D721Med (cell line): Measurements from ENCODE around the gene ARHGAP26.

Experiments used
- DNase-seq: peaks from one replicate; pipeline ENCODE4 v3.0.0; 2011; ENCODE audit warnings: low spot score; ENCODE audit not compliant: insufficient read length
- FAIRE-seq: peaks from 2 replicates; lab custom pipeline; 2011; peaks lifted over from hg19 to GRCh38; lab: Jason Lieb, UNC
- TF ChIP-seq, protein P1 (sequence below): IDR thresholded peaks from 2 replicates; pipeline ENCODE4 v1.5.1; 2012; ENCODE audit warnings: mild to moderate bottlenecking, control low read depth; ENCODE audit not compliant: insufficient read depth; ENCODE audit errors: missing control alignments

The ARHGAP26 gene

GRCh38 chr5:143023411-143024096 is 253.4 kb downstream of the ARHGAP26 start:
- FAIRE-seq, result no peak
- TF ChIP-seq, protein P1, sequence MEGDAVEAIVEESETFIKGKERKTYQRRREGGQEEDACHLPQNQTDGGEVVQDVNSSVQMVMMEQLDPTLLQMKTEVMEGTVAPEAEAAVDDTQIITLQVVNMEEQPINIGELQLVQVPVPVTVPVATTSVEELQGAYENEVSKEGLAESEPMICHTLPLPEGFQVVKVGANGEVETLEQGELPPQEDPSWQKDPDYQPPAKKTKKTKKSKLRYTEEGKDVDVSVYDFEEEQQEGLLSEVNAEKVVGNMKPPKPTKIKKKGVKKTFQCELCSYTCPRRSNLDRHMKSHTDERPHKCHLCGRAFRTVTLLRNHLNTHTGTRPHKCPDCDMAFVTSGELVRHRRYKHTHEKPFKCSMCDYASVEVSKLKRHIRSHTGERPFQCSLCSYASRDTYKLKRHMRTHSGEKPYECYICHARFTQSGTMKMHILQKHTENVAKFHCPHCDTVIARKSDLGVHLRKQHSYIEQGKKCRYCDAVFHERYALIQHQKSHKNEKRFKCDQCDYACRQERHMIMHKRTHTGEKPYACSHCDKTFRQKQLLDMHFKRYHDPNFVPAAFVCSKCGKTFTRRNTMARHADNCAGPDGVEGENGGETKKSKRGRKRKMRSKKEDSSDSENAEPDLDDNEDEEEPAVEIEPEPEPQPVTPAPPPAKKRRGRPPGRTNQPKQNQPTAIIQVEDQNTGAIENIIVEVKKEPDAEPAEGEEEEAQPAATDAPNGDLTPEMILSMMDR, result no peak
- no peak for DNase-seq

GRCh38 chr5:143024228-143024920 is 254.2 kb downstream of the ARHGAP26 start:
- FAIRE-seq (no peak), DNase-seq (no peak)
- TF ChIP-seq, protein P1, result no peak

GRCh38 chr5:143025376-143025775 is 255.2 kb downstream of the ARHGAP26 start:
- TF ChIP-seq, protein P1, result no peak
- FAIRE-seq, result no peak
- DNase-seq, result no peak

GRCh38 chr5:143025971-143026370 is 255.8 kb downstream of the ARHGAP26 start:
- TF ChIP-seq, protein P1, result no peak
- DNase-seq, result no peak
- no peak for FAIRE-seq

GRCh38 chr5:143026380-143026779 is 256.2 kb downstream of the ARHGAP26 start:
- FAIRE-seq, result no peak
- TF ChIP-seq, protein P1, result no peak
- DNase-seq, result no peak

- no peak for FAIRE-seq
- DNase-seq, result no peak
- TF ChIP-seq, protein P1, result no peak
Measured at GRCh38 chr5:143029293-143029692, 259.1 kb downstream of the ARHGAP26 start.

GRCh38 chr5:143030349-143030748 is 260.2 kb downstream of the ARHGAP26 start:
- TF ChIP-seq, protein P1, result no peak
- FAIRE-seq, result no peak
- DNase-seq, result no peak
